Measurements from ENCODE around the gene SYNGR2. TPM values are rescaled to one million over a fixed set of nuclear protein-coding genes. Genes with fewer than 3 reads are reported as not detected.

The SYNGR2 gene
- polyA plus RNA-seq, 1 donor (not counting 4 experiments of a cell fraction or from before 2014, with no cell fraction given) = 103 TPM

- dilution Hi-C loops (cut with MboI; ENCODE audit: extremely low pct_ligation_motif_present, low sequenced_read_pairs) = no loop called here
- DNase-seq (ENCODE audit: low read depth, low spot score) = no peak
These were observed 28.9 kb downstream of the SYNGR2 start for GRCh38 chr17:78197147-78197832.

GRCh38 chr17:78200451-78200850 lies 32.1 kb downstream of the SYNGR2 start:
- FAIRE-seq = no peak
- Histone ChIP-seq H3K9me1 (ENCODE audit: control insufficient read depth, extremely low read depth, insufficient read depth, low read length) (no peaks in the 10 kb centered on the region), H3K4me1 (ENCODE audit: control insufficient read depth, extremely low read depth, insufficient read depth, low read length) (peaks cover 20% of the 10 kb centered on the region), H4K20me1 (ENCODE audit: control insufficient read depth, extremely low read depth, insufficient read depth, low read length) (no peaks in the 10 kb centered on the region), H2AFZ (ENCODE audit: control insufficient read depth, low read length) (no peak overlapping the region), H3K9me3 (ENCODE audit: control insufficient read depth, low read depth, low read length) (no peaks in the 10 kb centered on the region), H3K4me2 (ENCODE audit: control insufficient read depth, extremely low read depth, insufficient read depth, low read depth, low read length) (no peak overlapping the region), H3K36me3 (ENCODE audit: control insufficient read depth in 2 of 2, extremely low read depth in 1 of 2, insufficient read depth in 2 of 2, low read length in 2 of 2) (peaks cover 0 to 13% of the 10 kb centered on the region in 2 experiments), H3K79me2 (ENCODE audit: control insufficient read depth, insufficient read depth, low read length) (no peaks in the 10 kb centered on the region), H3K9ac (ENCODE audit: control insufficient read depth, extremely low read depth, insufficient read depth, low read length) (no peak overlapping the region), H3K4me3 (ENCODE audit: control insufficient read depth in 2 of 3, extremely low read depth in 1 of 3, insufficient read depth in 2 of 3, low read depth in 1 of 3, low read length in 3 of 3) (no peak overlapping the region), H3K27ac (ENCODE audit: control insufficient read depth, insufficient read depth, low read length) (no peak overlapping the region), H3K27me3 (ENCODE audit: control insufficient read depth, extremely low read depth, insufficient read depth, low read length) (no peaks in the 10 kb centered on the region)
- dilution Hi-C loops (cut with MboI; ENCODE audit: extremely low pct_ligation_motif_present, low sequenced_read_pairs) = no loop called here
- no peak for DNase-seq (ENCODE audit: low read depth, low spot score)
- TF ChIP-seq EZH2 (IDR thresholded peaks at IDR 0.05; ENCODE audit: low read length) = no peak
- TF ChIP-seq CTCF (optimal IDR thresholded peaks at IDR 0.05 in 1 of 3, IDR thresholded peaks at IDR 0.05 in 1 of 3, conservative IDR thresholded peaks at IDR 0.05 in 1 of 3; ENCODE audit: extremely low read depth in 1 of 3, insufficient read depth in 2 of 3, low read length in 3 of 3) = no peak

More at GRCh38 chr17:78197147-78197832, 28.9 kb downstream of the SYNGR2 start:
- peak overlapping the region; percentile 11 for H3K27ac ChIP-seq (ENCODE audit: control insufficient read depth, insufficient read depth, low read length)
- H4K20me1 ChIP-seq (ENCODE audit: control insufficient read depth, extremely low read depth, insufficient read depth, low read length) = no peaks in the 10 kb centered on the region
- no peak for TF ChIP-seq CTCF (optimal IDR thresholded peaks at IDR 0.05 in 1 of 3, IDR thresholded peaks at IDR 0.05 in 1 of 3, conservative IDR thresholded peaks at IDR 0.05 in 1 of 3; ENCODE audit: extremely low read depth in 1 of 3, insufficient read depth in 2 of 3, low read length in 3 of 3)
- TF ChIP-seq EZH2 (IDR thresholded peaks at IDR 0.05; ENCODE audit: low read length) = no peak
- no peaks in the 10 kb centered on the region for H3K9me1 ChIP-seq (ENCODE audit: control insufficient read depth, extremely low read depth, insufficient read depth, low read length)
- H2AFZ ChIP-seq (ENCODE audit: control insufficient read depth, low read length) = no peak overlapping the region
- FAIRE-seq = no peak
- H3K4me3 ChIP-seq (ENCODE audit: control insufficient read depth in 2 of 3, extremely low read depth in 1 of 3, insufficient read depth in 2 of 3, low read depth in 1 of 3, low read length in 3 of 3) = no peak overlapping the region
- peaks cover 20% of the 10 kb centered on the region for H3K4me1 ChIP-seq (ENCODE audit: control insufficient read depth, extremely low read depth, insufficient read depth, low read length)
- no peaks in the 10 kb centered on the region for H3K79me2 ChIP-seq (ENCODE audit: control insufficient read depth, insufficient read depth, low read length)
- H3K9me3 ChIP-seq (ENCODE audit: control insufficient read depth, low read depth, low read length) = no peaks in the 10 kb centered on the region
- peak overlapping the region; percentile 31 for H3K4me2 ChIP-seq (ENCODE audit: control insufficient read depth, extremely low read depth, insufficient read depth, low read depth, low read length)
- peaks cover 0 to 3% of the 10 kb centered on the region in 2 experiments for H3K36me3 ChIP-seq (ENCODE audit: control insufficient read depth in 2 of 2, extremely low read depth in 1 of 2, insufficient read depth in 2 of 2, low read length in 2 of 2)
- no peak overlapping the region for H3K9ac ChIP-seq (ENCODE audit: control insufficient read depth, extremely low read depth, insufficient read depth, low read length)
- no peaks in the 10 kb centered on the region for H3K27me3 ChIP-seq (ENCODE audit: control insufficient read depth, extremely low read depth, insufficient read depth, low read length)
